HUES64 (cell line): ENCODE data around the gene CPE.

Source experiments
- H3K27ac ChIP-seq: 2 replicates; pipeline ENCODE4 v1.7.0; 2013; ENCODE audit warnings: low read depth, low read length, inconsistent platforms
- H3K27me3 ChIP-seq: 2 replicates; pipeline ENCODE4 v1.6.1; 2013; ENCODE audit warnings: mild to moderate bottlenecking, low read length; ENCODE audit not compliant: insufficient read depth
- H3K36me3 ChIP-seq: 2 replicates; pipeline ENCODE4 v1.6.1; 2013; ENCODE audit warnings: mild to moderate bottlenecking, low read length; ENCODE audit not compliant: insufficient read depth
- H3K4me1 ChIP-seq: 2 replicates; pipeline ENCODE4 v1.6.1; 2013; ENCODE audit warnings: mild to moderate bottlenecking, low read length, moderate library complexity; ENCODE audit not compliant: insufficient read depth
- H3K4me3 ChIP-seq: 2 replicates; pipeline ENCODE4 v1.5.1; 2013; ENCODE audit warnings: mild to moderate bottlenecking, low read length, moderate library complexity
- H3K9ac ChIP-seq: 2 replicates; pipeline ENCODE4 v1.6.1; 2013; ENCODE audit warnings: mild to moderate bottlenecking, low read depth, low read length
- H3K9me3 ChIP-seq: 2 replicates; pipeline ENCODE4 v1.6.1; 2013; ENCODE audit warnings: low read depth, low read length; ENCODE audit not compliant: insufficient read depth
- WGBS: fragments of 150-250, 120-280 bp; methylation state at CpG from one replicate; pipeline ENCODE4 v1.1.7; 2013; ENCODE audit warnings: missing lambda C conversion rate; 5-methylcytosine and 5-hydroxymethylcytosine counted together

CPE gene

DNA sequence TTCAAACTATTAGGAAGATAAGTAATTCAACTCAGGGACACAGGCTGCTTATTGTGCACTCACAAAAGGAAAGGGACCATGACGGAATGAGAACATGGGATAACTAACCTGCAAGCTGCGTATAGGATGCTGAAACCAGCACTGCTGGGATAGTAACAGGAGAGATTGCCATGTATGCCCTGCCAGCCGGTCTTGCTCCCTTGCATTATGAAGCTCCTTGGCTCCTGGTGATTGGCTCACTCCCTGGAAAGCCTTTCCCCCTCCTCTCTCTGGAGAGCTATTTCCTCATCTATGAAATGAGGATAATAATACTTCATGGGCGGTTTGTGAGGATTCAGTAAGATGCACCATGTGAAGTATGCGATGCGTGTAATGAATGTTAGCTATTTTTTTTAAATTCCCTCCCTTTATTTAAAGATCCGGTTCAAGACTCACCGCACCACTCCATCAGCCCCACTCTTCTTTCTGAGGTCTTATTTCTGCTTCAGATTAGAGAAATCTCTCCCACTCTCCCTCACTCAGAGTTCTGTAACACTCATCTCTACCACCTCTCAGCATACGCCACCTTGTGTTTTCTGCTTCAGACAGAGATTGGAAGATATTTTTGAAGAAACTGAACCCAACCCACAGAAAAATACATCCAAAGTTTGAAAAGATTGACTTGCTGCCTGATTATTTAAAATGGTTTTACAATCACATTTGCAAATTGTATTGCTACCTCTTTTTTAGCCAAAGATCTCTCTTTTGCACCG lies 33.0 kb upstream of the CPE start:
- Histone ChIP-seq H3K27ac (no peak overlapping the region), H3K4me1 (no peaks in the 10 kb centered on the region)
- WGBS = 87% methylated on average over 9 of the region's 10 CpGs

DNA sequence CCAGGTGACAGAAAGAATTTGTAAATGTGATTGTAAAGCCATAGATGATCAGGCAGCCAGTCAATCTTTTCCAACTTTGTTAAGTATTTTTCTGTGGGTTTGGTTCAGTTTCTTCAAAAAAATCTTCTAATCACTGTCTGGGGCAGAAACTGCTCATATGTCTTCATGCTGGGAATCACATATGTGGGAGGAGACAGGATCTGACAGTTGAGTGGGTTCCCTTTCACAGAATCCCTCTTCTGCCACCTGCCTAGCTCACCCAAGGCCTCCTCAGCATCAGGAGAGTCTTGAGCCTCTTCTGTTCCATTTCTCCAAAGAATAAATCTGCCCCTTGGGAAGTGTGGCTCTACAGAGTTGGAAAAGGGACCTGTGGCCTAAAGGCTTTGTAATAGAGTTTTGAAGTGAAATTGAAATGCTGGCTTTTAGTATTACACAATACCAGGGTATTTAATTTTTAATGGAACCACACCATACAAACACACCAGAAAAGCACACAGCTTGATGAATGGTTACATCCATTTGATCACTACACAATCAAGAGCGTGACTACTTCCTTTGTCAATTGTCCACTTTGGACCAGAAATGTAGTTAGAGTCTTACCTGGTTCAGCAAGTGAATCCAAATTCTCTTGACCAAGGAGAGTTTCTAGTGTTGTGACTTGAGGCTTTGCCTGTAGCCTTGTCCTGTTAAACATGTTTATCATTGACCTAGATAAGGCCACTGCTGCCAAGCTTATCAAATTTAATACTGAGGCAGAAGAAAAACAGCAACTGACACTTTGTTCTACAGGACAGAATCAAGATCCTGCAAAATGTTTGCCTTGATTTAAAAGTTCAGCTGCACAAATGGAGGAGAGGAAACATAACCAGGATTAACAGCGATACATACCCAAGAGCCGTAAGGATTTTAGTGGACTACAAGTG lies 30.9 kb upstream of the CPE start:
- Histone ChIP-seq H3K9me3 (no peaks in the 10 kb centered on the region), H3K27ac (no peak overlapping the region), H3K4me1 (no peaks in the 10 kb centered on the region), H3K4me3 (no peak overlapping the region), H3K36me3 (peaks cover 7% of the 10 kb centered on the region; the same call in 1 of the 2 replicates), H3K9ac (no peak overlapping the region), H3K27me3 (no peaks in the 10 kb centered on the region)
- WGBS = 82% methylated on average over 3 of the region's 3 CpGs

More for the DNA sequence above, 33.0 kb upstream of the CPE start:
- Histone ChIP-seq H3K9ac (no peak overlapping the region), H3K9me3 (no peaks in the 10 kb centered on the region), H3K36me3 (peaks cover 26% of the 10 kb centered on the region), H3K4me3 (no peak overlapping the region), H3K27me3 (no peaks in the 10 kb centered on the region)

DNA sequence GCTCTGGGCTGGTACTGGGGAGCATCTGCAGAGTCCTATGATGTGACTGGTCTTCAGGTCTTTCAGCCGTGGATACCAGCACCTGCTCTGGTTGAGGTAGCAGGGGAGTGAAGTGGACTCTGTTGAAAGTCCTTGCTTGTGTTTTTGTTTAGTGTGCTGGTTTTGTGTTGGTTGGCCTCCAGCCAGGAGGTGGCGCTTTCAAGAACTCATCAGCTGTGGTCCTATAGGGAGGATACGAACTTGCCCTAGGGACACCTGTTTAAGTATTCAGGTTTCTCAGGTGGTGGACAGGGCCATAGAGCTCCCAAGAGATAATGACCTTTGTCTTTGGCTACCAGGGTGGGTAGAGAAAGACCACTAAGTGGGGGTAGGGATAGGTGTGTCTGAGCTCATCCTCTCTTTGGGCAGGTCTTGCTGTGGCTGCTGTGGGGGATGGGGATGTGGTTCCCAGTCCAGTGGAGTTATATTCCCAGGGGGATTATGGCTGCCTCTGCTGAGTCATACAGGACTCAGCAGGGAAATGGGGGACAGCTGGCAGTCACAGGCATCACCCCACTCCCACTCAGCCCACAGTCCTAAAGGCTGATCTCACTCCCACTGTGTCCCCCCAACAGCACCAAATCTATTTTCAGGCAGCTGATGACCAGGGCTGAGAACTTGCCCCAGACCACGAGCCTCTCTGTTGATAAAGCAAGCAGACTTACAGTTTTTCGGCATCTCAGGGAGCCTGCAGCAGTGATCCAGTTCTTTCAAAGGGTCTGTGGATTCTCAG lies 27.3 kb upstream of the CPE start:
- H3K9me3 ChIP-seq = no peaks in the 10 kb centered on the region
- 93% methylated on average over 5 of the region's 5 CpGs for WGBS
- H3K27me3 ChIP-seq = no peaks in the 10 kb centered on the region

DNA sequence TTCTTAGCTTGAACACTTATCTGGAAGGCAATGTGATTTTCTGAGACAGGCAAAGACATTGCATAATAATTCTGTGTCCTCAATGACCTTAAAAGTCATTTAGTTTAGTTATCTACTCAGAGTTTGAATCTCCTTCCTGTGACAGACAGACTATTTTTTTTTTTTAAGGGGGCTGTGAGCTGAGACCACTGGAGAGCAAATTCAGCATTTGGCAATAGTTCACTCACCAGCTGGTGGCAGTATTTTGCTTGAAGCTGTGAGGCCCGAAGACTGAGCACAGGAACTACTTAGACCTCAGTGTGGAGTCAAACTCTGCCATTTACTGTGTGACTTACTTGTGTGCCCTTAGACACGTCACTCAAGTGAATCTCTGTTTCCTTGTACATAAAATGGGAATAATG lies 22.9 kb upstream of the CPE start:
- Histone ChIP-seq H3K4me1 (0 out of 2 replicates have a peak, but pooled peaks cover 3% of the 10 kb centered on the region), H3K27ac (no peak overlapping the region), H3K36me3 (no peaks in the 10 kb centered on the region), H3K9ac (no peak overlapping the region), H3K4me3 (no peak overlapping the region), H3K27me3 (no peaks in the 10 kb centered on the region), H3K9me3 (no peaks in the 10 kb centered on the region)
- 41% methylated on average over 2 of the region's 2 CpGs for WGBS

More for the DNA sequence above, 27.3 kb upstream of the CPE start:
- no peaks in the 10 kb centered on the region for H3K4me1 ChIP-seq
- no peak overlapping the region for H3K27ac ChIP-seq
- no peak overlapping the region for H3K9ac ChIP-seq
- no peaks in the 10 kb centered on the region for H3K36me3 ChIP-seq
- H3K4me3 ChIP-seq = no peak overlapping the region

DNA sequence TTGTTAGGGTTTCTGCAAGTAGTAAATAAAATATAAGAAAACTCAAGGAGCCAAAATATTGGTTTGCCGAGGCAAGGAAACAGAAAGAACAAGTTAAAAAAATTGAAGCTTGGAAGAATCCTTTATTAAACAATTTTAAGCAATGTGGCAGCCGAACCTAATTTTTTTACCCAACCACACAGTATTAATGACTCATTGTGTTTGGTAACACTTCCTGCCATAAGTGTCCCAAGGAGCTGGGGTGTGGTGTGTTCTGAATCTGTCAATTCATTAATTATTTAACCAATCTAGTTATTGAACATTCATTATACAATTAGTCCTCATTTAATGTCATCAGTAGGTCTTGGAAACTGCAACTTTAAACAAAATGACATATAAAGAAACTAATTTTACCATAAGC lies 19.3 kb upstream of the CPE start:
- Histone ChIP-seq H3K27ac (no peak overlapping the region), H3K9me3 (no peaks in the 10 kb centered on the region), H3K4me1 (peaks cover 7% of the 10 kb centered on the region; the same call in 1 of the 2 replicates), H3K4me3 (no peak overlapping the region), H3K27me3 (no peaks in the 10 kb centered on the region), H3K9ac (no peak overlapping the region), H3K36me3 (no peaks in the 10 kb centered on the region)
- WGBS = 83% methylated on average over 1 of the region's 2 CpGs

DNA sequence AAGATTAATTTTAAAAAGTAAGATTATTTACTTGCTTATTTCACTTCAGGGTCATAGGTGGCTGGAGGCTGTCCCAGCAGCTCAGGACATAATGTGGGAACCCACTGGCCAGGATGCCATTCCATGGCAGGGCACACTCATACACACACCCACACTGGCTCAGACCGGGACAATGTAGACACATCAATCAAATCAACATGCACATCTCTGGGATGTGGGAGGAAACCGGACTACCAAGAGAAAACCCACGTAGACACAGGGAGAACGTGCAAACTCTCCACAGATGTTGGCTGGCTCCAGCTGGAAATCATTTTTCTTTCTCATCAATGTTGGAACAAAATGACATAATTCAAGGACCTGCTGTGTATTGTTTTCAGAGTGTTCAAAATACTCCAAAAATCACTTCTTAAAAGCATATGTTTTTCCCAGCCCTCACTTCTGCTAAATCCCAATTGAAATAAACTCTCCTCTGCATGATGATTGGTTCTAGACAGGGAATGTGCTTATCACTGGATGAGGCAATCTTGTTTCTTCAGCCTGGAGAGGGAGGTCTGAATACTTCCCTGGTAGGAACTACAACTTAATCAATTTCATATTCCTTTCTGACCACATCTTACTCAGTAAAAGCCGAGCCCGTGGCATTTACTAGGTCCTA lies 18.6 kb upstream of the CPE start:
- Histone ChIP-seq H3K27me3 (no peaks in the 10 kb centered on the region), H3K4me1 (peaks cover 11% of the 10 kb centered on the region; the same call in 1 of the 2 replicates), H3K9me3 (no peaks in the 10 kb centered on the region), H3K9ac (no peak overlapping the region), H3K4me3 (no peak overlapping the region), H3K27ac (no peak overlapping the region), H3K36me3 (no peaks in the 10 kb centered on the region)
- 98% methylated on average over 6 of the region's 6 CpGs for WGBS

DNA sequence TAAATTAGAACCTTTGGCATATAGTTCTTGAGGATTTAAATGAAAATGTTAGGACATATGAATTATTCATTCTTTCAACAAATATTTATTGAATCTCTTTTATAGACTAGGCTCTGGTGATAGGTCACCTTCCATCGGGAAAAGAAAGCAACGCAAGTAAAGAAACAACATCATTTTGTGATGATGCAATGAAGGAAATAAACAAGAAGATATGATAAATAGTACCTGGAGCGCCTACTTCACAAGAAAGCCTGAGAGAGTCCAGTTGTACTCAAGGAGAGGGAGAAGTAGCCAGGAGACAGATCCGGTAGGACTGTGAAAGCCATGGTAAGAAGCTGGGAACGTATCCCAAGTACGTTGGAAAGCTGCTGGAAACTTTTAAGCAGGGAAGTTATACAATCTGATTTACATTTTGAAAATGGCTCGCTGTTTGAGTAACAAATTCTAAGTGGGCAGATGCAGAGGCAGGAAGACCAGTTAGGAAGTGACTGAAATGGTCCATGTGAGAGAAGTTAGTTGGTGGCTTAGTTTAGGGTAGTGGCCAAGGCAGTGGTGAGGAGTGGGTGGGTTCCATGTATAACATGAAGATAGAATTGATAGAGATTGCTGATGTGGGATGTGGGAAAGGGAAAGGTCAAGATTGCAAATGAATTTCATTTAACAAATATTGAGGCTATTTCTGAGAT lies 17.7 kb upstream of the CPE start:
- Histone ChIP-seq H3K9me3 (no peaks in the 10 kb centered on the region), H3K36me3 (no peaks in the 10 kb centered on the region), H3K4me1 (peaks cover 11% of the 10 kb centered on the region; the same call in 1 of the 2 replicates), H3K27ac (no peak overlapping the region), H3K9ac (no peak overlapping the region), H3K4me3 (no peak overlapping the region), H3K27me3 (no peaks in the 10 kb centered on the region)
- WGBS = 92% methylated on average over 7 of the region's 7 CpGs

DNA sequence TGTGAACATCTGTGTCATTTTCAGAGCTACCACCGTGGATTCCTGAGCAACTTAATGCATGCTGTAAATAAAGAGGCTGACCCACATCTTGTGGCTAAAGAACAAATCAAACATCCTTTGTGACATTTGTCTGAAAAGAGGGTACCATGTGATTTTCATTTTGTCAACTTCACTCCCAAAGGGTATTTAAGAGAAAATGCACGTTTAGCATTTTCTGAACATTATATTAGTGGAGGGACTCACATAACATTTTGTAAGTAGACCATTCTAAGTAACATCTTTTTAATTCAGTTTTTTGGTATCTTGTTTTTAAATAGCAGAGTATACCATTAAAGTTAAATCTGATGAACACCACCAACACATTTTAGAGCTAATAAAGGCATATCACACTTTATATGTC lies 17.0 kb upstream of the CPE start:
- no peaks in the 10 kb centered on the region for H3K27me3 ChIP-seq
- no peak overlapping the region for H3K4me3 ChIP-seq
- H3K9ac ChIP-seq = no peak overlapping the region
- H3K9me3 ChIP-seq = no peaks in the 10 kb centered on the region
- H3K27ac ChIP-seq = no peak overlapping the region
- H3K36me3 ChIP-seq = no peaks in the 10 kb centered on the region
- peaks cover 11% of the 10 kb centered on the region; the same call in 1 of the 2 replicates for H3K4me1 ChIP-seq
- 94% methylated on average over 1 of the region's 2 CpGs for WGBS

DNA sequence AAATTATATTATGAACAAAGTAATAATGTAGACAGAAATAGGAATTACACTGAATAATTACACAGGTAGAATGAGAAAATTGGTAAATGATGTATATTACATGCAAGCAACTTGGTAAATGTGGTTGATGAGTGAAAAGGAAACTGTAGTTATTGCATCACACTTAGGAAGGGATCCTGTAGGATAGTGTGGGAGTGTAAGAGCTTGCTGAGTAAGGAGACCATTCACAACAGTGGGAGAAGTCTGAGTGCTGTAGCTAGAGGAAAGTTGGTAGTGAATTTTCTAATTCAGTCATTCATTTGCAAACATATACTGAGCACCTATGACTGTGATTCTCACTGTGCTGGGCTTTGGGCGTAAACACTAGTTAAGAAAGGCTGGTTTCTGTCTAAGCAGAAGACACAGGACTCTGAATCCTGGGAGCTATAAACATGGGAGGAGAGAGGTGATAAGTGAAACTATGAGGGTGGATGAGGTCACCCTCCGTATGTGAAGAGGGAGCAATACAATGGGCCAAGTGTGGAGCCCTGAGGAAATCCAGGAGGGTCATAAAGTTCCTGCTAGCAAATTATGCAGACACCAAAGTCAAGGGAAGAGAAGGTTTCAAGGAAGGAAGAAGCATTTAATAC lies 14.2 kb upstream of the CPE start:
- Histone ChIP-seq H3K27ac (no peak overlapping the region), H3K4me1 (peaks cover 21% of the 10 kb centered on the region), H3K27me3 (no peaks in the 10 kb centered on the region), H3K9me3 (no peaks in the 10 kb centered on the region), H3K4me3 (no peak overlapping the region), H3K9ac (no peak overlapping the region), H3K36me3 (no peaks in the 10 kb centered on the region)
- 54% methylated on average over 2 of the region's 2 CpGs for WGBS

DNA sequence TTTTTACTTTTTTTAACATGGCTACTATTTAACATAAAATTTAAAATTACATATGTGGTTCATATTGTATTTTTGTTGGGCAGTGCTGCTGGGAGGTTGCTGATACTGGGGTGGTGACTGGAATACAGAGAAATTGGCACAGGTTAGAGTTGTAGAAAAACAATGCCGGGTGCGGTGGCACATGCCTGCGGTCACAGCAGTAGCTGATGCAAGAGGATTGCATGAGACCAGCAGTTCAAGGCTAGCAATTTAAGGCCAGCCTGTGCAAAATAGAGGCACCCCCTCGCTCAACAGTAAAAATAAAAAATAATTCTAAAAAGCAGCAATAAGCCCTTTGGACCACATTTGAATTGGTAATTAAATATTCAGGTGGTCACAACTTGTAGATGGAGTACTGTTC lies 11.8 kb upstream of the CPE start:
- Histone ChIP-seq H3K36me3 (no peaks in the 10 kb centered on the region), H3K27ac (no peak overlapping the region), H3K9me3 (no peaks in the 10 kb centered on the region), H3K4me3 (no peak overlapping the region), H3K27me3 (no peaks in the 10 kb centered on the region), H3K9ac (no peak overlapping the region), H3K4me1 (peaks cover 21% of the 10 kb centered on the region)
- 95% methylated on average over 4 of the region's 4 CpGs for WGBS
